ENCODE data around the gene SLC35D2.

- TF ChIP-seq CTCF (IDR thresholded peaks at IDR 0.05; ENCODE audit: low read depth, low read length, missing input control) (peak; percentile 93), GABPA (IDR thresholded peaks at IDR 0.05 in 1 of 2, conservative IDR thresholded peaks at IDR 0.05 in 1 of 2) (no peak), HNF4A (conservative IDR thresholded peaks at IDR 0.05) (no peak), RAD21 (IDR thresholded peaks at IDR 0.05) (peak; percentile 86 to 90), FOXA2 (IDR thresholded peaks at IDR 0.05) (no peak), TAF1 (conservative IDR thresholded peaks at IDR 0.05) (no peak), JUND (IDR thresholded peaks at IDR 0.05) (no peak), MAX (IDR thresholded peaks at IDR 0.05) (no peak), SP1 (IDR thresholded peaks at IDR 0.05) (no peak), FOXA1 (IDR thresholded peaks at IDR 0.05) (no peak), ATF3 (IDR thresholded peaks at IDR 0.05) (no peak)
Observed at GRCh38 chr9:96327694-96328352, 55.7 kb downstream of the SLC35D2 start.
